Measurements from ENCODE around the gene GPR42.

Gene GPR42

GRCh38 chr19:35347171-35347929 lies 23.5 kb upstream of the GPR42 start, which contains the start of gene FFAR1:
TSS of gene FFAR1 (plus strand) at chr19:35347902. CDS start at chr19:35351552, 3,650 bp downstream.
- H3K27ac ChIP-seq = no peak within 1 kb of the TSS
- TF ChIP-seq ZFX (IDR thresholded peaks at IDR 0.05; ENCODE audit: borderline replicate concordance) (no peak), CTCF (IDR thresholded peaks at IDR 0.05) (no peak)

- H3K27ac ChIP-seq = no peak overlapping the region
- TF ChIP-seq ZFX (IDR thresholded peaks at IDR 0.05; ENCODE audit: borderline replicate concordance) (no peak), CTCF (IDR thresholded peaks at IDR 0.05) (no peak)
These were observed 23.0 kb upstream of the GPR42 start for GRCh38 chr19:35347930-35348298.

DNA sequence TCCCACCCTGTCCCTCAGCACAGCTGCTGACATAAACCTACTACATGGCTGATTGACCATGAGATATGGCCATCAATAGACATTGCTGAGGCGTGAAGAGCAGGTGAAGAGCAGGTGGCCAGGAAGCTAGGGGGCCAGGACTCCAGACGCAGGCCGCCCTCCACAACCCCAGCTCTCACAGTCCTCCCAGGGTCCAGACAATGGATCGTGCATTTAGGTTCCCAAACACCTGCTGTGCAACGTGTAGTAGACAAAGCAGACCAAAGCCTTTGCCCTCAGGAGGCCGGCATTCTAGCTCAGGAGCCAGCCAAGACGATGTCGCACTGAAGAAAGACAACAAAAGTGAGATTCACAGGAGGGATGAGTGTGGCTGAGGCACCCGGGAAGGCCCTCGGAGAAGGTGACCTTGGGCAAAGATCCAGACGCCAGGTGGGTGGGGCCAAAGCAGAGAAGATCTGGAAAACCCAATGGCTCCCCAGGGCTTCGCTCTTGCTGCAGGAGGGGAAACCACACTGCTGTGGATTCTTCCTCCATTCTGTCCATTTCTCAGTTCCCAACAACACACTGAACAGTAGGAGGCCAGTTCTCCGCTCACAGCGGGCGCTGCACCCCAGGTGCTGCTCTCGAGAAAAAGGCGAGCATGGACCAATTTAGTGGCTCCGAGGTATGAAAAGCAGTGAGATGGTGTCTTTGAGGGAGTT lies 21.8 kb upstream of the GPR42 start:
- no peak overlapping the region for H3K27ac ChIP-seq
- TF ChIP-seq ZFX (IDR thresholded peaks at IDR 0.05; ENCODE audit: borderline replicate concordance) (no peak), CTCF (IDR thresholded peaks at IDR 0.05) (no peak)

GRCh38 chr19:35349614-35350521 lies 21.0 kb upstream of the GPR42 start:
- TF ChIP-seq CTCF (IDR thresholded peaks at IDR 0.05) (no peak), ZFX (IDR thresholded peaks at IDR 0.05; ENCODE audit: borderline replicate concordance) (no peak)
- no peak overlapping the region for H3K27ac ChIP-seq

DNA sequence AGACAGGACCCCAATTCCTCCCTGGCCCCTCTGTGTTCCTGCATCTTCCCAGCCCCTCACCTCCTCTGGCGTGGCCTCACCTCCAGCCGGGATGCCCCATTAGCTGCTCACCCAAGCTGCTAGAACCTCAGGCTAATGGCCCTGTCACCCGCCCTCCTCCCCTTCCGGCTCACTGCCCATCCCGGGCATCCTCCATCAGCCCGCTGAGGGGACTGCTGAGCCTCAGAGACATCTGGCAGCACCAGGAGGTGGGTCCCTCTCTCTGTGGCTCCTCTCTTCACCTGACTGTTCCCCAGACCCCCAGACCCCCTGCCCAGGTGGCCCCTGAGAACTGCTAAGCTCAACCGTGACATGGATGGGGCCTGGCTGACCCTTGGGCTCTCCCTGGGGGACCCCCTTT lies 20.3 kb upstream of the GPR42 start:
- H3K27ac ChIP-seq = no peak overlapping the region
- TF ChIP-seq ZFX (IDR thresholded peaks at IDR 0.05; ENCODE audit: borderline replicate concordance) (no peak), CTCF (IDR thresholded peaks at IDR 0.05) (no peak)

DNA sequence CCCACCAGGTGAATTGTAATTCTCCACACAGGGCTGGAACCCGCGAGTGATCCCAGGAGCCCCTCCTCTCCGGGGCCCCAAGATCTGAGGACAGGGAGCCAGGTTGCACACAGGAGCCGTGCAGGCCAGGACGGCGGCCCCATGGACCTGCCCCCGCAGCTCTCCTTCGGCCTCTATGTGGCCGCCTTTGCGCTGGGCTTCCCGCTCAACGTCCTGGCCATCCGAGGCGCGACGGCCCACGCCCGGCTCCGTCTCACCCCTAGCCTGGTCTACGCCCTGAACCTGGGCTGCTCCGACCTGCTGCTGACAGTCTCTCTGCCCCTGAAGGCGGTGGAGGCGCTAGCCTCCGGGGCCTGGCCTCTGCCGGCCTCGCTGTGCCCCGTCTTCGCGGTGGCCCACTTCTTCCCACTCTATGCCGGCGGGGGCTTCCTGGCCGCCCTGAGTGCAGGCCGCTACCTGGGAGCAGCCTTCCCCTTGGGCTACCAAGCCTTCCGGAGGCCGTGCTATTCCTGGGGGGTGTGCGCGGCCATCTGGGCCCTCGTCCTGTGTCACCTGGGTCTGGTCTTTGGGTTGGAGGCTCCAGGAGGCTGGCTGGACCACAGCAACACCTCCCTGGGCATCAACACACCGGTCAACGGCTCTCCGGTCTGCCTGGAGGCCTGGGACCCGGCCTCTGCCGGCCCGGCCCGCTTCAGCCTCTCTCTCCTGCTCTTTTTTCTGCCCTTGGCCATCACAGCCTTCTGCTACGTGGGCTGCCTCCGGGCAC lies 19.3 kb upstream of the GPR42 start:
- TF ChIP-seq ZFX (IDR thresholded peaks at IDR 0.05; ENCODE audit: borderline replicate concordance) (no peak), CTCF (IDR thresholded peaks at IDR 0.05) (no peak)
- no peak overlapping the region for H3K27ac ChIP-seq
